Endothelial cell of umbilical vein (primary cell): ENCODE measurements around the gene MACROH2A1. TPM values are rescaled to one million over a fixed set of nuclear protein-coding genes. Genes with fewer than 3 reads are reported as not detected.

Source experiments
- BruUV-seq: library from RNA; stranded (reverse); fragments of 400-500 nt; replicated peaks from 2 replicates; lab custom pipeline; 2021; lab: Mats Ljungman, UMichigan
- CTCF ChIA-PET: fragments of 300-600, 350-600 bp; sonication (Branson Sonifier 250); formaldehyde crosslinking; loops from one replicate; lab custom pipeline; 2021; ENCODE audit warnings: antibody characterized with exemption, inconsistent platforms; lab: Charles Lee
- POLR2A ChIA-PET: fragments of 300-600, 350-600 bp; sonication (Branson Sonifier 250); formaldehyde crosslinking; loops from one replicate; lab custom pipeline; 2021; ENCODE audit warnings: antibody characterized with exemption, inconsistent platforms; lab: Charles Lee
- DNase-seq: peaks from one replicate; pipeline ENCODE4 v3.0.0-alpha.2; 2011; ENCODE audit warnings: low read depth, low spot score
- FAIRE-seq: peaks from 2 replicates; lab custom pipeline; 2011; peaks lifted over from hg19 to GRCh38; lab: Jason Lieb, UNC
- H2AFZ ChIP-seq: 2 replicates; pipeline ENCODE4 v1.6.0; 2012; ENCODE audit warnings: low read depth, low read length, control low read depth, inconsistent platforms
- H3K27ac ChIP-seq: 2 replicates; pipeline ENCODE4 v1.5.1; 2011; ENCODE audit warnings: low read depth, mild to moderate bottlenecking, control low read depth, low read length, moderate library complexity; ENCODE audit not compliant: insufficient read depth
- H3K27me3 ChIP-seq, 2 experiments: 2 replicates each; pipeline versions ENCODE4 v1.6.0 to v1.6.1; 2011; ENCODE audit warnings: low read length in 2 of 2, mixed read lengths in 1 of 2; ENCODE audit not compliant: control insufficient read depth in 2 of 2, insufficient read depth in 2 of 2
- H3K36me3 ChIP-seq, 2 experiments: 2 replicates in 1 of 2; 3 replicates in 1 of 2; pipeline ENCODE4 v1.5.1; 2011; ENCODE audit warnings: low read length in 2 of 2, mild to moderate bottlenecking in 1 of 2, moderate library complexity in 1 of 2; ENCODE audit not compliant: control insufficient read depth in 2 of 2, insufficient read depth in 2 of 2; ENCODE audit errors: extremely low read depth in 1 of 2
- H3K4me1 ChIP-seq: 3 replicates; pipeline ENCODE4 v1.5.1; 2011; ENCODE audit warnings: mild to moderate bottlenecking, low read length; ENCODE audit not compliant: control insufficient read depth, insufficient read depth; ENCODE audit errors: extremely low read depth
- H3K4me2 ChIP-seq: 2 replicates; pipeline ENCODE4 v1.6.1; 2011; ENCODE audit warnings: low read length, control low read depth, mixed read lengths; ENCODE audit not compliant: insufficient read depth
- H3K4me3 ChIP-seq, 3 experiments: fragments of 200-600 bp in 1 of 3; sonication (generic), shearing (Covaris generic) in 1 of 3; replicated peaks in 1 of 3; 2 replicates each; pipeline ENCODE4 v1.5.1; 2011 to 2016; ENCODE audit warnings: control low read depth in 3 of 3, low read length in 3 of 3, mild to moderate bottlenecking in 2 of 3, inconsistent platforms in 1 of 3, low read depth in 1 of 3, moderate library complexity in 1 of 3; ENCODE audit not compliant: insufficient read depth in 1 of 3
- H3K79me2 ChIP-seq: 2 replicates; pipeline ENCODE4 v1.6.0; 2012; ENCODE audit warnings: low read length, inconsistent platforms; ENCODE audit not compliant: control insufficient read depth, insufficient read depth
- H3K9ac ChIP-seq: replicated peaks from 2 replicates; pipeline ENCODE3; 2011; ENCODE audit warnings: low read length, control low read depth; ENCODE audit not compliant: insufficient read depth; ENCODE audit errors: extremely low read depth
- H3K9me1 ChIP-seq: replicated peaks from 3 replicates; pipeline ENCODE4 v1.6.0; 2011; ENCODE audit warnings: mild to moderate bottlenecking, low read length; ENCODE audit not compliant: control insufficient read depth, insufficient read depth; ENCODE audit errors: extremely low read depth
- H3K9me3 ChIP-seq: replicated peaks from 2 replicates; pipeline ENCODE4 v1.5.1; 2012; ENCODE audit warnings: low read length, inconsistent platforms; ENCODE audit not compliant: control insufficient read depth, insufficient read depth
- H4K20me1 ChIP-seq: replicated peaks from 2 replicates; pipeline ENCODE3; 2011; ENCODE audit warnings: mild to moderate bottlenecking, low read length; ENCODE audit not compliant: control insufficient read depth, insufficient read depth; ENCODE audit errors: extremely low read depth
- EZH2 ChIP-seq: IDR thresholded peaks from 2 replicates; pipeline ENCODE4 v1.6.1; 2012; ENCODE audit warnings: borderline replicate concordance, low read depth, mild to moderate bottlenecking, moderate library complexity, low read length, inconsistent platforms; ENCODE audit not compliant: severe bottlenecking
- FOS ChIP-seq: IDR thresholded peaks from 2 replicates; pipeline ENCODE4 v1.6.1; 2011; ENCODE audit warnings: mild to moderate bottlenecking, low read length, moderate library complexity, borderline replicate concordance; ENCODE audit not compliant: insufficient read depth
- GATA2 ChIP-seq: IDR thresholded peaks from 2 replicates; pipeline ENCODE4 v1.7.0; 2011; ENCODE audit warnings: low read depth, mild to moderate bottlenecking, moderate library complexity, mixed read lengths, low read length; ENCODE audit not compliant: insufficient read length, insufficient read depth
- JUN ChIP-seq: IDR thresholded peaks from 2 replicates; pipeline ENCODE4 v1.6.1; 2011; ENCODE audit warnings: borderline replicate concordance, low read depth; ENCODE audit not compliant: insufficient read length, insufficient read depth
- MYC ChIP-seq: IDR thresholded peaks from one replicate; pipeline ENCODE4 v1.6.1; 2011; ENCODE audit warnings: mild to moderate bottlenecking, low read depth, low read length
- POLR2A ChIP-seq: IDR thresholded peaks from 2 replicates; pipeline ENCODE4 v1.6.1; 2012; ENCODE audit warnings: low read depth, mild to moderate bottlenecking, control low read depth, low read length
- POLR2AphosphoS5 ChIP-seq: IDR thresholded peaks from 2 replicates; pipeline ENCODE4 v1.6.1; 2012; ENCODE audit warnings: low read depth, mild to moderate bottlenecking, control low read depth, low read length, moderate library complexity; ENCODE audit not compliant: insufficient read depth
- dilution Hi-C: fragments of 300-500 bp; cut with MboI; formaldehyde crosslinking; loops from one replicate; pipeline ENCODE4 v1.15.0; 2019; ENCODE audit warnings: low sequenced_read_pairs; ENCODE audit not compliant: extremely low pct_ligation_motif_present
- intact Hi-C: fragments of 100-400 bp; cut with micrococcal nuclease; formaldehyde crosslinking; loops from one replicate; pipeline ENCODE4 v1.10.0; 2022
- polyA plus RNA-seq, 4 experiments: library from polyadenylated mRNA; depleted of rRNA in 3 of 4; stranded (reverse) in 3 of 4; unstranded in 1 of 4; fragments of >200 nt; gene quantifications; 2 replicates each; pipeline versions ENCODE4 v1.2.1 to v1.2.3, GENCODE V29; 2011 to 2012; ENCODE audit warnings: missing spikeins in 1 of 4
- total RNA-seq: library from RNA; stranded (reverse); gene quantifications from 2 replicates; pipeline ENCODE4 v1.2.3, GENCODE V29; 2021
- TF ChIP-seq, protein P1 (sequence below): IDR thresholded peaks from 2 replicates; pipeline ENCODE4 v1.6.1; 2011; ENCODE audit not compliant: insufficient read depth, insufficient read length
- TF ChIP-seq, protein P2 (sequence below), 2 donors: IDR thresholded peaks; 1 replicate in 1 of 2; 2 replicates in 1 of 2; pipeline ENCODE4 v1.5.1; 2011; ENCODE audit warnings: low read length in 2 of 2, mild to moderate bottlenecking in 2 of 2, moderate library complexity in 2 of 2, control low read depth in 1 of 2, inconsistent platforms in 1 of 2, low read depth in 1 of 2; ENCODE audit not compliant: insufficient read depth in 1 of 2; ENCODE audit errors: extremely low read depth in 1 of 2

Gene MACROH2A1
- total and polyA plus RNA-seq, 2 donors (not counting 3 experiments of a cell fraction or from before 2014, with no cell fraction given), result 89.3 to 147 TPM

GRCh38 chr5:135296900-135297816 lies 101.9 kb downstream of the MACROH2A1 start:
- Histone ChIP-seq H4K20me1 (no peaks in the 10 kb centered on the region), H2AFZ (no peak overlapping the region), H3K27me3 (peaks cover 2 to 27% of the 10 kb centered on the region in 2 experiments), H3K9ac (no peak overlapping the region), H3K27ac (no peak overlapping the region), H3K9me1 (no peaks in the 10 kb centered on the region), H3K79me2 (no peaks in the 10 kb centered on the region), H3K4me2 (no peak overlapping the region), H3K36me3 (no peaks in the 10 kb centered on the region), H3K9me3 (no peaks in the 10 kb centered on the region), H3K4me3 (no peak overlapping the region), H3K4me1 (no peaks in the 10 kb centered on the region)
- intact Hi-C loops, result no loop called here
- FAIRE-seq (no peak), DNase-seq (no peak)
- dilution Hi-C loops, result no loop called here
- ChIA-PET CTCF (interaction anchor here (0.8 kb wide), 1 partner anchor 275 kb away, joined by 3 read pairs; no protein-coding TSS in a partner anchor), POLR2A (interaction anchor here (0.5 kb wide), 1 partner anchor 868 kb away, joined by 5 read pairs; no protein-coding TSS in a partner anchor)
- BruUV-seq, result no TSS peak
- TF ChIP-seq, protein P1, sequence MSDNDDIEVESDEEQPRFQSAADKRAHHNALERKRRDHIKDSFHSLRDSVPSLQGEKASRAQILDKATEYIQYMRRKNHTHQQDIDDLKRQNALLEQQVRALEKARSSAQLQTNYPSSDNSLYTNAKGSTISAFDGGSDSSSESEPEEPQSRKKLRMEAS, result no peak
- TF ChIP-seq GATA2 (no peak), POLR2AphosphoS5 (no peak), MYC (no peak), POLR2A (no peak), EZH2 (no peak), JUN (no peak), FOS (no peak)
- TF ChIP-seq, protein P2, sequence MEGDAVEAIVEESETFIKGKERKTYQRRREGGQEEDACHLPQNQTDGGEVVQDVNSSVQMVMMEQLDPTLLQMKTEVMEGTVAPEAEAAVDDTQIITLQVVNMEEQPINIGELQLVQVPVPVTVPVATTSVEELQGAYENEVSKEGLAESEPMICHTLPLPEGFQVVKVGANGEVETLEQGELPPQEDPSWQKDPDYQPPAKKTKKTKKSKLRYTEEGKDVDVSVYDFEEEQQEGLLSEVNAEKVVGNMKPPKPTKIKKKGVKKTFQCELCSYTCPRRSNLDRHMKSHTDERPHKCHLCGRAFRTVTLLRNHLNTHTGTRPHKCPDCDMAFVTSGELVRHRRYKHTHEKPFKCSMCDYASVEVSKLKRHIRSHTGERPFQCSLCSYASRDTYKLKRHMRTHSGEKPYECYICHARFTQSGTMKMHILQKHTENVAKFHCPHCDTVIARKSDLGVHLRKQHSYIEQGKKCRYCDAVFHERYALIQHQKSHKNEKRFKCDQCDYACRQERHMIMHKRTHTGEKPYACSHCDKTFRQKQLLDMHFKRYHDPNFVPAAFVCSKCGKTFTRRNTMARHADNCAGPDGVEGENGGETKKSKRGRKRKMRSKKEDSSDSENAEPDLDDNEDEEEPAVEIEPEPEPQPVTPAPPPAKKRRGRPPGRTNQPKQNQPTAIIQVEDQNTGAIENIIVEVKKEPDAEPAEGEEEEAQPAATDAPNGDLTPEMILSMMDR (IDR thresholded peaks at IDR 0.05; ENCODE audit: extremely low read depth in 1 of 2, insufficient read depth in 1 of 2, low read depth in 1 of 2, low read length in 2 of 2), result no peak
